SK-N-SH (cell line): ENCODE results near the gene ZRANB2. TPM values are rescaled to one million over a fixed set of nuclear protein-coding genes. Genes with fewer than 3 reads are reported as not detected.

Experiments
- CTCF ChIA-PET: fragments of 300-600, 350-600 bp; formaldehyde crosslinking; extraction: SDS; loops from one replicate; lab custom pipeline; 2021; lab: Yijun Ruan, JAX
- POLR2A ChIA-PET: fragments of 350-600 bp; sonication (Branson Sonifier 250); formaldehyde crosslinking; extraction: SDS; loops from one replicate; lab custom pipeline; 2020; ENCODE audit warnings: antibody characterized with exemption, inconsistent platforms; lab: Yijun Ruan, JAX
- DNase-seq: peaks from one replicate; pipeline ENCODE4 v3.0.0; 2012
- H2AFZ ChIP-seq: fragments of 200-600 bp; sonication (generic); 2 replicates; pipeline ENCODE4 v1.8.1; 2016; ENCODE audit warnings: antibody characterized with exemption, mild to moderate bottlenecking, low read depth
- H3F3A ChIP-seq: fragments of 200-600 bp; sonication (generic); replicated peaks from 2 replicates; pipeline ENCODE3; 2016; ENCODE audit warnings: antibody characterized with exemption, mild to moderate bottlenecking; ENCODE audit not compliant: insufficient read depth
- H3K27ac ChIP-seq, 2 experiments: fragments of 200-500 bp in 1 of 2; fragments of 200-600 bp in 1 of 2; sonication (Bioruptor generic) in 1 of 2; sonication (generic), shearing (Covaris generic) in 1 of 2; 2 replicates each; pipeline versions ENCODE4 v1.5.1 to v1.6.1; 2014 to 2016; ENCODE audit warnings: low read depth in 2 of 2, inconsistent platforms in 1 of 2, low read length in 1 of 2, mild to moderate bottlenecking in 1 of 2, mixed read lengths in 1 of 2
- H3K27me3 ChIP-seq: fragments of 200-600 bp; sonication (generic), shearing (Covaris generic); 2 replicates; pipeline ENCODE4 v1.6.1; 2016; ENCODE audit warnings: mixed run types; ENCODE audit not compliant: insufficient read depth
- H3K36me3 ChIP-seq, 2 experiments: fragments of 200-500 bp in 1 of 2; fragments of 200-600 bp in 1 of 2; sonication (Bioruptor generic) in 1 of 2; sonication (generic) in 1 of 2; replicated peaks in 1 of 2; 2 replicates each; pipeline versions ENCODE3 to v1.5.1; 2014 to 2016; ENCODE audit warnings: low read length in 1 of 2, mild to moderate bottlenecking in 1 of 2; ENCODE audit not compliant: insufficient read depth in 2 of 2, control insufficient read depth in 1 of 2
- H3K4me1 ChIP-seq, 2 experiments: fragments of 200-500 bp in 1 of 2; fragments of 200-600 bp in 1 of 2; sonication (Bioruptor generic) in 1 of 2; sonication (generic), shearing (Covaris generic) in 1 of 2; 2 replicates each; pipeline versions ENCODE4 v1.5.1 to v1.6.1; 2014 to 2016; ENCODE audit warnings: low read depth in 1 of 2, low read length in 1 of 2, mixed run types in 1 of 2; ENCODE audit not compliant: insufficient read depth in 2 of 2, control insufficient read depth in 1 of 2
- H3K4me2 ChIP-seq: fragments of 200-600 bp; sonication (generic), shearing (Covaris generic); 2 replicates; pipeline ENCODE4 v1.6.1; 2017; ENCODE audit warnings: mixed run types
- H3K4me3 ChIP-seq, 2 experiments: fragments of 200-500 bp in 1 of 2; fragments of 200-600 bp in 1 of 2; sonication (Bioruptor generic) in 1 of 2; sonication (generic), shearing (Covaris generic) in 1 of 2; 2 replicates each; pipeline versions ENCODE4 v1.5.1 to v1.8.1; 2014 to 2016; ENCODE audit warnings: low read depth in 2 of 2, inconsistent platforms in 1 of 2, low read length in 1 of 2, mild to moderate bottlenecking in 1 of 2, mixed read lengths in 1 of 2, moderate library complexity in 1 of 2
- H3K79me2 ChIP-seq: fragments of 200-600 bp; sonication (generic); 2 replicates; pipeline ENCODE4 v1.8.1; 2017; ENCODE audit warnings: mild to moderate bottlenecking; ENCODE audit not compliant: insufficient read depth
- H3K9ac ChIP-seq: fragments of 200-600 bp; sonication (generic); 2 replicates; pipeline ENCODE4 v1.6.1; 2017; ENCODE audit warnings: mixed run types
- H3K9me2 ChIP-seq: fragments of 200-600 bp; sonication (generic); 2 replicates; pipeline ENCODE4 v1.6.1; 2017; ENCODE audit warnings: mixed run types
- H3K9me3 ChIP-seq: fragments of 200-600 bp; sonication (generic); 2 replicates; pipeline ENCODE4 v1.6.1; 2017; ENCODE audit warnings: mixed run types, mild to moderate bottlenecking, moderate library complexity
- H4K20me1 ChIP-seq: fragments of 200-600 bp; sonication (generic); 2 replicates; pipeline ENCODE4 v1.6.1; 2017; ENCODE audit warnings: mild to moderate bottlenecking, mixed run types; ENCODE audit not compliant: insufficient read depth
- ELF1 ChIP-seq: IDR thresholded peaks from 2 replicates; pipeline ENCODE4 v1.4.0; 2012
- EZH2phosphoT487 ChIP-seq: fragments of 200-600 bp; sonication (generic); IDR thresholded peaks from 2 replicates; pipeline ENCODE4 v1.6.1; 2017; ENCODE audit warnings: low read depth, mixed run types, mild to moderate bottlenecking, antibody characterized with exemption, moderate library complexity, borderline replicate concordance
- FOSL2 ChIP-seq: IDR thresholded peaks from 2 replicates; pipeline ENCODE4 v1.4.0; 2012; ENCODE audit warnings: low read depth, mild to moderate bottlenecking, moderate library complexity, borderline replicate concordance
- FOXM1 ChIP-seq: IDR thresholded peaks from 2 replicates; pipeline ENCODE4 v1.4.0; 2012; ENCODE audit warnings: low read depth, mild to moderate bottlenecking
- GABPA ChIP-seq: IDR thresholded peaks from 2 replicates; pipeline ENCODE4 v1.4.0; 2012; ENCODE audit warnings: low read depth, mild to moderate bottlenecking
- JUND ChIP-seq: IDR thresholded peaks from 2 replicates; pipeline ENCODE4 v1.4.0; 2012
- MEF2A ChIP-seq: IDR thresholded peaks from 2 replicates; pipeline ENCODE4 v1.4.0; 2012; ENCODE audit warnings: low read depth, borderline replicate concordance
- MXI1 ChIP-seq: IDR thresholded peaks from 2 replicates; pipeline ENCODE4 v1.6.1; 2012; ENCODE audit warnings: mild to moderate bottlenecking, low read depth, low read length, improper control_type of control experiment
- NFIC ChIP-seq: IDR thresholded peaks from 2 replicates; pipeline ENCODE4 v1.4.0; 2012; ENCODE audit warnings: borderline replicate concordance
- NRF1 ChIP-seq: IDR thresholded peaks from 2 replicates; pipeline ENCODE4 v1.6.1; 2012; ENCODE audit warnings: low read depth, mild to moderate bottlenecking, low read length
- RAD21 ChIP-seq: IDR thresholded peaks from 2 replicates; pipeline ENCODE4 v1.6.1; 2012; ENCODE audit warnings: mild to moderate bottlenecking, low read length
- RCOR1 ChIP-seq: fragments of 150-350 bp; IDR thresholded peaks from 2 replicates; pipeline ENCODE4 v1.6.1; 2017; ENCODE audit warnings: antibody characterized with exemption, low read length
- RXRA ChIP-seq: IDR thresholded peaks from 2 replicates; pipeline ENCODE4 v1.4.0; 2012; ENCODE audit warnings: low read depth, mild to moderate bottlenecking, borderline replicate concordance
- SIN3A ChIP-seq: IDR thresholded peaks from 2 replicates; pipeline ENCODE4 v1.6.1; 2012; ENCODE audit warnings: low read depth, mild to moderate bottlenecking, low read length, moderate library complexity, borderline replicate concordance
- TAF1 ChIP-seq: IDR thresholded peaks from 2 replicates; pipeline ENCODE4 v1.6.1; 2012; ENCODE audit warnings: low read depth, mild to moderate bottlenecking, low read length, moderate library complexity, borderline replicate concordance
- TEAD4 ChIP-seq: IDR thresholded peaks from 2 replicates; pipeline ENCODE4 v1.4.0; 2012; ENCODE audit warnings: mild to moderate bottlenecking, borderline replicate concordance; ENCODE audit not compliant: insufficient read depth
- YY1 ChIP-seq: IDR thresholded peaks from 2 replicates; pipeline ENCODE4 v1.4.0; 2012; ENCODE audit warnings: low read depth, mild to moderate bottlenecking
- WGBS: methylation state at CpG from one replicate; pipeline ENCODE4 v1.1.6; 2017; ENCODE audit warnings: low lambda C conversion rate; 5-methylcytosine and 5-hydroxymethylcytosine counted together
- polyA plus RNA-seq, 3 experiments: library from polyadenylated mRNA; depleted of rRNA; stranded (reverse); fragments of >200 nt; gene quantifications; 2 replicates each; pipeline ENCODE4 v1.2.3, GENCODE V29; 2012
- TF ChIP-seq, protein P1 (sequence below): fragments of 200-600 bp; sonication (generic); IDR thresholded peaks from 2 replicates; pipeline ENCODE4 v1.6.1; 2017; ENCODE audit warnings: antibody characterized with exemption, mild to moderate bottlenecking, moderate library complexity
- TF ChIP-seq, protein P2 (sequence below): IDR thresholded peaks from 2 replicates; pipeline ENCODE4; 2012
- TF ChIP-seq, protein P3 (sequence below): IDR thresholded peaks from 2 replicates; pipeline ENCODE4 v1.4.0; 2012; ENCODE audit warnings: low read depth
- TF ChIP-seq, protein P4 (sequence below): IDR thresholded peaks from 2 replicates; pipeline ENCODE4 v1.6.1; 2012; ENCODE audit warnings: mild to moderate bottlenecking, low read depth, low read length, moderate library complexity
- TF ChIP-seq, protein P5 (sequence below): fragments of 150-350 bp; IDR thresholded peaks from 2 replicates; pipeline ENCODE4 v1.6.1; 2016; ENCODE audit warnings: mild to moderate bottlenecking, low read depth, low read length
- TF ChIP-seq, protein P6 (sequence below): IDR thresholded peaks from 2 replicates; pipeline ENCODE4 v1.4.0; 2012; ENCODE audit warnings: low read depth, borderline replicate concordance

ZRANB2 gene
- polyA plus RNA-seq, 1 of the 3 experiments (the other 2 are of a cell fraction): 45.2 TPM

DNA sequence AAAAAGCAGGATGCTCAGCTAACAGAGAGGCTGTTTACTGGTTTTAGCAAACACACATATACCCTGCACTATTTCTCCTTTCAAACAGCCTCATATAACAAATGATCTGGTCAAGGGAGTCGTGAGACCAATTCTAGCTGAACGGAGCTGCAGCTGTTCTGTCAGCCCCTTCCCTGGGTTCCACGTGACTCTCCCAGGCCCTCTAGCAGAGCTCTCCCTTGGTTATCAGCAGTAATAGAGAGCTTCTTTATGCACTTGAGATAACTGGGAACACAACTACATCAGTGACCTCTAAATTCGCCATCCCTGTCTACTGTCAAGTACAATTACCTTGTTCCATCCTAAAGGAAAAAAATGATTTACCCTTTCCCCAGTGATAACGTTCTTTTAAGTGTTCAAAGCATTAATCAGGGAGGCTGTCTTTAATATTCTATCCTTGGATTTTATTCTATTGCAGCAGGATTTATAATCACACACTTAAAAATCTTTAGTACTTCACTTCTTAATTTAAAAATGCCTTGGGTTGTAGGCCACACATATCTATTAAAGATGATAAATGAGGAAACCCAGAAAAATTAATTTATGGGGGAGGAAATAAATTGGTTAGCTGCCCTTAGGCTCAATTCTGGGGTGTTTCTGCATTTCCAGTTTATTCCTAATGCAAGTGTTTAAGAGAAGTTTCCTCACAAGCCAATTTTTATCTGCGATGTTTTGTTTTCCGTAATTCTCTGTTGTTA lies 61.4 kb downstream of the ZRANB2 start:
- CTCF ChIA-PET: interaction anchor here (0.9 to 1.9 kb wide), 5 partner anchors 14 to 30 kb away, joined by 3 to 7 read pairs (median 4); partner anchors contain the start of gene PTGER3
- no peaks in the 10 kb centered on the region for H3K36me3 ChIP-seq
- TF ChIP-seq, protein P1, sequence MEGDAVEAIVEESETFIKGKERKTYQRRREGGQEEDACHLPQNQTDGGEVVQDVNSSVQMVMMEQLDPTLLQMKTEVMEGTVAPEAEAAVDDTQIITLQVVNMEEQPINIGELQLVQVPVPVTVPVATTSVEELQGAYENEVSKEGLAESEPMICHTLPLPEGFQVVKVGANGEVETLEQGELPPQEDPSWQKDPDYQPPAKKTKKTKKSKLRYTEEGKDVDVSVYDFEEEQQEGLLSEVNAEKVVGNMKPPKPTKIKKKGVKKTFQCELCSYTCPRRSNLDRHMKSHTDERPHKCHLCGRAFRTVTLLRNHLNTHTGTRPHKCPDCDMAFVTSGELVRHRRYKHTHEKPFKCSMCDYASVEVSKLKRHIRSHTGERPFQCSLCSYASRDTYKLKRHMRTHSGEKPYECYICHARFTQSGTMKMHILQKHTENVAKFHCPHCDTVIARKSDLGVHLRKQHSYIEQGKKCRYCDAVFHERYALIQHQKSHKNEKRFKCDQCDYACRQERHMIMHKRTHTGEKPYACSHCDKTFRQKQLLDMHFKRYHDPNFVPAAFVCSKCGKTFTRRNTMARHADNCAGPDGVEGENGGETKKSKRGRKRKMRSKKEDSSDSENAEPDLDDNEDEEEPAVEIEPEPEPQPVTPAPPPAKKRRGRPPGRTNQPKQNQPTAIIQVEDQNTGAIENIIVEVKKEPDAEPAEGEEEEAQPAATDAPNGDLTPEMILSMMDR: no peak
- no peak for TF ChIP-seq NFIC
- TF ChIP-seq, protein P2, sequence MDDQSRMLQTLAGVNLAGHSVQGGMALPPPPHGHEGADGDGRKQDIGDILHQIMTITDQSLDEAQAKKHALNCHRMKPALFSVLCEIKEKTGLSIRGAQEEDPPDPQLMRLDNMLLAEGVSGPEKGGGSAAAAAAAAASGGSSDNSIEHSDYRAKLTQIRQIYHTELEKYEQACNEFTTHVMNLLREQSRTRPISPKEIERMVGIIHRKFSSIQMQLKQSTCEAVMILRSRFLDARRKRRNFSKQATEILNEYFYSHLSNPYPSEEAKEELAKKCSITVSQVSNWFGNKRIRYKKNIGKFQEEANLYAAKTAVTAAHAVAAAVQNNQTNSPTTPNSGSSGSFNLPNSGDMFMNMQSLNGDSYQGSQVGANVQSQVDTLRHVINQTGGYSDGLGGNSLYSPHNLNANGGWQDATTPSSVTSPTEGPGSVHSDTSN: no peak
- no peak for TF ChIP-seq EZH2phosphoT487
- peak; percentile 87 for TF ChIP-seq MXI1
- TF ChIP-seq YY1: no peak
- no peak for TF ChIP-seq TAF1
- TF ChIP-seq, protein P3, sequence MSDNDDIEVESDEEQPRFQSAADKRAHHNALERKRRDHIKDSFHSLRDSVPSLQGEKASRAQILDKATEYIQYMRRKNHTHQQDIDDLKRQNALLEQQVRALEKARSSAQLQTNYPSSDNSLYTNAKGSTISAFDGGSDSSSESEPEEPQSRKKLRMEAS: no peak
- TF ChIP-seq MEF2A: no peak
- TF ChIP-seq, protein P4, sequence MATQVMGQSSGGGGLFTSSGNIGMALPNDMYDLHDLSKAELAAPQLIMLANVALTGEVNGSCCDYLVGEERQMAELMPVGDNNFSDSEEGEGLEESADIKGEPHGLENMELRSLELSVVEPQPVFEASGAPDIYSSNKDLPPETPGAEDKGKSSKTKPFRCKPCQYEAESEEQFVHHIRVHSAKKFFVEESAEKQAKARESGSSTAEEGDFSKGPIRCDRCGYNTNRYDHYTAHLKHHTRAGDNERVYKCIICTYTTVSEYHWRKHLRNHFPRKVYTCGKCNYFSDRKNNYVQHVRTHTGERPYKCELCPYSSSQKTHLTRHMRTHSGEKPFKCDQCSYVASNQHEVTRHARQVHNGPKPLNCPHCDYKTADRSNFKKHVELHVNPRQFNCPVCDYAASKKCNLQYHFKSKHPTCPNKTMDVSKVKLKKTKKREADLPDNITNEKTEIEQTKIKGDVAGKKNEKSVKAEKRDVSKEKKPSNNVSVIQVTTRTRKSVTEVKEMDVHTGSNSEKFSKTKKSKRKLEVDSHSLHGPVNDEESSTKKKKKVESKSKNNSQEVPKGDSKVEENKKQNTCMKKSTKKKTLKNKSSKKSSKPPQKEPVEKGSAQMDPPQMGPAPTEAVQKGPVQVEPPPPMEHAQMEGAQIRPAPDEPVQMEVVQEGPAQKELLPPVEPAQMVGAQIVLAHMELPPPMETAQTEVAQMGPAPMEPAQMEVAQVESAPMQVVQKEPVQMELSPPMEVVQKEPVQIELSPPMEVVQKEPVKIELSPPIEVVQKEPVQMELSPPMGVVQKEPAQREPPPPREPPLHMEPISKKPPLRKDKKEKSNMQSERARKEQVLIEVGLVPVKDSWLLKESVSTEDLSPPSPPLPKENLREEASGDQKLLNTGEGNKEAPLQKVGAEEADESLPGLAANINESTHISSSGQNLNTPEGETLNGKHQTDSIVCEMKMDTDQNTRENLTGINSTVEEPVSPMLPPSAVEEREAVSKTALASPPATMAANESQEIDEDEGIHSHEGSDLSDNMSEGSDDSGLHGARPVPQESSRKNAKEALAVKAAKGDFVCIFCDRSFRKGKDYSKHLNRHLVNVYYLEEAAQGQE: no peak
- no peak for TF ChIP-seq FOSL2
- no peak for TF ChIP-seq FOXM1
- TF ChIP-seq ELF1: no peak
- no peak for TF ChIP-seq TEAD4
- TF ChIP-seq RAD21: peak; percentile 27
- TF ChIP-seq RXRA: no peak
- TF ChIP-seq SIN3A: no peak
- TF ChIP-seq, protein P5, sequence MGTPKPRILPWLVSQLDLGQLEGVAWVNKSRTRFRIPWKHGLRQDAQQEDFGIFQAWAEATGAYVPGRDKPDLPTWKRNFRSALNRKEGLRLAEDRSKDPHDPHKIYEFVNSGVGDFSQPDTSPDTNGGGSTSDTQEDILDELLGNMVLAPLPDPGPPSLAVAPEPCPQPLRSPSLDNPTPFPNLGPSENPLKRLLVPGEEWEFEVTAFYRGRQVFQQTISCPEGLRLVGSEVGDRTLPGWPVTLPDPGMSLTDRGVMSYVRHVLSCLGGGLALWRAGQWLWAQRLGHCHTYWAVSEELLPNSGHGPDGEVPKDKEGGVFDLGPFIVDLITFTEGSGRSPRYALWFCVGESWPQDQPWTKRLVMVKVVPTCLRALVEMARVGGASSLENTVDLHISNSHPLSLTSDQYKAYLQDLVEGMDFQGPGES: no peak
- TF ChIP-seq RCOR1: peak; percentile 77
- TF ChIP-seq NRF1: no peak
- no peak for TF ChIP-seq JUND
- TF ChIP-seq, protein P6, sequence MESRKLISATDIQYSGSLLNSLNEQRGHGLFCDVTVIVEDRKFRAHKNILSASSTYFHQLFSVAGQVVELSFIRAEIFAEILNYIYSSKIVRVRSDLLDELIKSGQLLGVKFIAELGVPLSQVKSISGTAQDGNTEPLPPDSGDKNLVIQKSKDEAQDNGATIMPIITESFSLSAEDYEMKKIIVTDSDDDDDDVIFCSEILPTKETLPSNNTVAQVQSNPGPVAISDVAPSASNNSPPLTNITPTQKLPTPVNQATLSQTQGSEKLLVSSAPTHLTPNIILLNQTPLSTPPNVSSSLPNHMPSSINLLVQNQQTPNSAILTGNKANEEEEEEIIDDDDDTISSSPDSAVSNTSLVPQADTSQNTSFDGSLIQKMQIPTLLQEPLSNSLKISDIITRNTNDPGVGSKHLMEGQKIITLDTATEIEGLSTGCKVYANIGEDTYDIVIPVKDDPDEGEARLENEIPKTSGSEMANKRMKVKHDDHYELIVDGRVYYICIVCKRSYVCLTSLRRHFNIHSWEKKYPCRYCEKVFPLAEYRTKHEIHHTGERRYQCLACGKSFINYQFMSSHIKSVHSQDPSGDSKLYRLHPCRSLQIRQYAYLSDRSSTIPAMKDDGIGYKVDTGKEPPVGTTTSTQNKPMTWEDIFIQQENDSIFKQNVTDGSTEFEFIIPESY: no peak
- TF ChIP-seq GABPA: no peak

More for the DNA sequence above, 61.4 kb downstream of the ZRANB2 start:
- Histone ChIP-seq H3K27me3 (no peaks in the 10 kb centered on the region), H3K79me2 (no peaks in the 10 kb centered on the region), H3K9me3 (no peaks in the 10 kb centered on the region), H3K4me1 (peaks cover 0 to 19% of the 10 kb centered on the region in 2 experiments; a peak in 2 of 4 replicates), H3K27ac (peak overlapping the region in 1 of 2 experiments; percentile 74; a peak in 1 of 4 replicates), H2AFZ (no peak overlapping the region), H3K4me2 (no peak overlapping the region), H4K20me1 (no peaks in the 10 kb centered on the region), H3K4me3 (no peak overlapping the region), H3K9me2 (no peaks in the 10 kb centered on the region), H3F3A (no peaks in the 10 kb centered on the region), H3K9ac (no peak overlapping the region)
- WGBS: 54% methylated on average over 7 of the region's 7 CpGs
- peak; percentile 68 for DNase-seq
- POLR2A ChIA-PET: interaction anchor here (0.6 to 1.0 kb wide), 2 partner anchors 8 to 27 kb away, joined by 3 read pairs; no protein-coding TSS in a partner anchor
